GM19193 (cell line): ENCODE data around the gene TSFM.

Experiments
- POLR2A ChIP-seq: IDR thresholded peaks from 4 replicates; pipeline ENCODE4 v1.6.1; 2011; ENCODE audit not compliant: insufficient read depth, insufficient read length; ENCODE audit errors: extremely low read depth

TSFM gene

DNA sequence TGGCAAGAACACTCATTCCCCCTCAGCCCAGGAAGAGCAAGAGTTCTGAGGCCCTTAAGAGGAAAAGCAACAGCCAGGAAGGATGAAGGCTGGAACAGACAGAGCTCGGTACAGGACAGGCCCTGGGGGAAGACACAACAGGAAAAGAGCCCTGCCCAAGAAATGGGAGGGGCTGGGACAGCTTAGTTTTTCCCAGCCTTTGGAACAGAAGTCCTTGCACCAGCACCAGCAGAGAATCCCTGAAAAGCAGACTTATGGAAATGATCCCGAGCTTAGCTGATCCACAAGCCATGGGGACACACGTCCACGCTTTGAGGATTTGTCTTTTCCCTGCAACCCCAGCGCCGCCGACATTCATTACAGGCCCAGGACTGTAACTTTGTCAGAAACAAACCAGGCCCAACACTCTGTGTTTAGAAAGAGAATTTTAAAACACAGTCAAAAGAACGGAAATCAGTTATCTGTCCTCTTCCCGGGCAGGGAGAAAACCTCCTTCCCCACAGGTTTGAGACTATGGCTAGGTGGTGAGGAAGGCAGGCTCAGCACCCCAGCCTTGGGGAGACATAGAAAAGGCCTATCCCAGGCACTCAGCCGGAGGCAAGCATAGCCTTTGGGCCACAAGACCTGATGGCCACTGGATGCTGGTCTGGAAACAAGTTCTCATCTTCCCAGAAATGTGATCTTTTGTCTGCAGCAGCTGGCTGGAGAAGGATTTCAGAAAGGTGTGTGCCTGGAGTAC, 40.0 kb downstream of the TSFM start:
- no peak for TF ChIP-seq POLR2A

DNA sequence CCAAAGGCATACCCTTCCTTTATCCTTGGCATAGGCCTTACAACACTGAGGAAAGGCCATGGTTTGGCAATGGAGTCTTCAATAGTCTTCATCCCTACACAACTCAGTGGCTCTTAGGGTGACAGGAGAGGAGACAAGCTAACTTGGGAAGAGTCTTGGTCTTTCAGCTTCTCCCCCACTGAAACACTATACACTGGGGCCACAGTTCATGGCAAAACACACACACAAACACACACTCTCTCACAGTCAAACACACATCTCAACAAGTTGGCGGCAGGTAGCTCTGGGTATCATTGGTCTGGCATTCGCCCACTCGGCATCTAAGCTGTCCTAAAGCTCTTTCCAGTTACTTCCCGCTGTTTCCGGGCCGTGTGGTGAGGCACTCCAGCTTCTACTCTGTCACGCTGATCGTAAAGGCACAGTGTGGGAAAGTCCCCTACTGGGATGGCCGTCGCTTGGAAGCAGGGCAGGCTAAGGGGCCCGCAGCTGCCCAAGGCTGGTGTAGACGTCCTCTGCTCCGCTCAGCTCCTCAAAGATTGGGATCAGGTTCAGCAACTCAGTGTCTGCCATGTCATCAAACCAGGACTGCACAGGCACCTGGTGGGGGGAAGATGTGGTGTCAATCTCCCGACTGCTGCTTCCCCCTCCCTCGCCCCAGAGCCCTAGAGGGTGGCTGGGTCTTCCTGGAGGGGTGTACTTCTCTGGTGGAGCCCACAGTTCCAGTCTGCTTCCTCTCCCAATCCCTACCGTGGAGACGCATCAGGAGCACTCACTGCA, 40.7 kb downstream of the TSFM start:
- no peak for TF ChIP-seq POLR2A

- TF ChIP-seq POLR2A, result no peak
These were observed 41.5 kb downstream of the TSFM start for GRCh38 chr12:57823908-57824640.

- TF ChIP-seq POLR2A, result no peak
These were observed 42.9 kb downstream of the TSFM start for GRCh38 chr12:57825451-57825850.

DNA sequence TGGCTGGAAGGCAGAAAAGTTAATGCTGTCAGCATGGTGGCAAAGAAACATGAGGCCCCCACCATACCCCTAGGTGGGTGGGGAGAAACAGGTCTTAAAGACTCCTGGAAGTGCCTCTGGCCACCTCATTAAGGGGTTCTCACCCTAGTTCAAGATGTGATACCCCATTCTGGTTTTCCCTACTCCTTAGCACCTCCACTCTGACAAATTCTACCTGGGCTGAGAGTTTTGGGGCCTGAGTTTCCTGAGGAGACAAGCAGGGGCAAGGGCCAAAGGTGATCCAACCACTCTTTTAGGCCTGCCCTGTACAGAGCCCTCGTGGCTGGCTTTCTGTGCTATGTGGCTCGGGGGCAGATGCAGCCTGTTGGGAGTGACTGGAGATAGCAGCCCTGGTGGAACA, 43.8 kb downstream of the TSFM start:
- no peak for TF ChIP-seq POLR2A

DNA sequence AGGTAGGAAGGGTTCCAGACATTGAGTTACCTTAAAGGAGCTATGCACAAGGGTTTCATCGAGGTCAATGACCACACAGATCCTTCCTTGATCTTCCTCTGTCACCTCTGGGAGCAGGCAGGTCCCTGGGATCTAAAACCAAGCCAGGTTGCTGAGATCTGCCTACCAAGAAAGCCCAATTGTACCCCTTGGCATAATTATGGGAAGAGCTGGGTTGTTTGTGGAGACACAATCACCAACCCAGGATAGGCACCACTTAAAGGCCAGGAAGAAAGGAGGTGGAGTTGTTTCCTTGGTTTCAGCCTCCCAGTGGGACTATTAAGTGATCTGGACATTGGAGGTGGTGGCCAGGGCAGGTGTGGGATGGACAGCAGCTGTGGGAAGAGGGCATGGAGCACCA, 44.4 kb downstream of the TSFM start:
- no peak for TF ChIP-seq POLR2A

- no peak for TF ChIP-seq POLR2A
These were observed 46.6 kb downstream of the TSFM start for GRCh38 chr12:57829025-57829777.

DNA sequence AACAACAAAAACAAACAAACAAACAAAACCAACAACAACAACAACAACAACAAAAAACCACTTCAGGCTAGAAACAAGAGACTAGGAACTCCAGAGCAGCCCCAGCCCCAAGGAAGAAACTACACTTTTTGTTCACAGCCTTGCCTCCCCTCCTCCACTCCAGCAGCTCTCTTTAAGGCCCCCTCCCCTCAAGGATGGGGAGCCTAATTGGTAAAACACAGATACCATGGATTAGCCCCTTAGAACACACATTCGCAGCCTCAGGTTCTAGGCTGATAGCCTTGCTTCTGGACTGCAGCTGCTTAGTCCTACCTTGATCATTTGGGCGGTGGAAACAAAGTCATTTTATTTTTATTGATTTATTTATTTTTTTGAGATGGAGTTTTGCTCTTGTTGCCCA, 47.8 kb downstream of the TSFM start:
- no peak for TF ChIP-seq POLR2A

- no peak for TF ChIP-seq POLR2A
These were observed 50.4 kb downstream of the TSFM start for GRCh38 chr12:57832966-57833365.

- no peak for TF ChIP-seq POLR2A
These were observed 51.1 kb downstream of the TSFM start for GRCh38 chr12:57833672-57834071.

- no peak for TF ChIP-seq POLR2A
These were observed 51.7 kb downstream of the TSFM start for GRCh38 chr12:57834086-57834876.

DNA sequence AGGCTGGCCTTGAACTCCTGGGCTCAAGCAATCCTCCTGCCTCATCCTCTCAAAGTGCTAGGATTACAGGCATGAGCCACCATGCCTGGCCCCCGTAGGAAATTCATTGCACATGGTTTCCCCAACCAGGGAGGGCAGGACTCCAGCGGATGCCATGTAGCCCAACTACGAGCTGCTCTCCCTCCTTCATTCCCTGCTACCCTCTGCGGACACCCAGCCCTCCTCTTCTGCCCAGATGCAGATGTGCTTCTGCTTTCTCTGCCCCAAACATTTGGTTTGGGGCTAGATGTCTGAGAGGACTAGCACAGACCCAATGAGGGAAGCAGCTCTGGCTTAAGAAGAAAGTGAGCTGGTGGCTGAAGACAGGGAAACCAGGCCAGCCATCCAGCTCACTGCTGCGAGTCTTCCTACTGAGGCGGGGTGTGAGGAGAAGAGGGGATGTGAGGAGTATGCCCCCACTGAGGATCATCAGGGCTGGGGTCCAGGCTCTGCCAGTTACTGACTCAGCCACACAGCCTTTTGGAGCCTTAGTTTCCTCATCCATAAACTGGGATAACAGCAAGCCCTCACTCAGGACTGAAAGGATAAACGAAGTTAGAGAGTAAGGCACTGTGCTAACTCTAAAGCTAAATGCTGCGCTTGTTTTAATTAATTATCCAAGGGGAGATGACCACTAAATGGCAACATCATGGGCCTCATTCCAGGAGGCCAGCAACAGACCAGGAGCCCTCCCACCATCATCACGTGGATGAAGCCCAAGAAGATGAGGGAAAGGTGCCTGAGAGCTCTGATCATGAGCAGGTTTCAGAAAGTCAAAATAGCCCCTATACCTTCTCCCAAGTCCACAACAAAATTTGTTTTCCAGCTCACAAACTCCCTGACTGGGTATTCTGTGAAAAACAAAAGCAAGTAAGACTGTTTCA, 53.0 kb downstream of the TSFM start:
- TF ChIP-seq POLR2A, result no peak
